Testis (tissue), 3 donors: Measurements from ENCODE around the gene CD274. TPM values are rescaled to one million over a fixed set of nuclear protein-coding genes. Genes with fewer than 3 reads are reported as not detected.

Experiments
- DNase-seq: peaks from one replicate; pipeline ENCODE4 v3.0.0-alpha.2; 2019
- H3K27ac ChIP-seq, 2 donors: fragments of 200-600 bp; sonication (generic); one replicate each; pipeline ENCODE4 v1.5.1; 2019
- H3K27me3 ChIP-seq: fragments of 200-600 bp; sonication (generic); one replicate; pipeline ENCODE4 v1.5.1; 2019
- H3K36me3 ChIP-seq: fragments of 200-600 bp; sonication (generic); one replicate; pipeline ENCODE4 v1.5.1; 2017; ENCODE audit warnings: low read depth; ENCODE audit errors: missing control alignments
- H3K4me1 ChIP-seq: fragments of 200-600 bp; sonication (generic); one replicate; pipeline ENCODE4 v1.5.1; 2019
- H3K4me3 ChIP-seq, 2 donors: fragments of 200-600 bp; sonication (generic); one replicate each; pipeline ENCODE4 v1.5.1; 2017 to 2019
- H3K9me3 ChIP-seq: fragments of 200-600 bp; sonication (generic); one replicate; pipeline ENCODE4 v1.5.1; 2017
- POLR2A ChIP-seq: fragments of 450-650 bp; IDR thresholded peaks from one replicate; pipeline ENCODE4 v1.6.1; 2017; ENCODE audit warnings: antibody characterized with exemption, mild to moderate bottlenecking, moderate library complexity
- WGBS, 2 donors: methylation state at CpG; one replicate each; pipeline ENCODE4 v1.1.5; 2018; 5-methylcytosine and 5-hydroxymethylcytosine counted together
- intact Hi-C: fragments of 100-400 bp; cut with DNase I; formaldehyde crosslinking; loops from one replicate; pipeline ENCODE4 v1.15.1; 2023; ENCODE audit warnings: low total_unique reads
- polyA plus RNA-seq: library from polyadenylated mRNA; stranded (reverse); fragments of 350-450 nt; fragmentation: Illumina TruSeq; extraction: RNeasy Lipid Tissue Mini Kit (QIAGEN cat#74804); gene quantifications from one replicate; pipeline ENCODE4 v1.2.3, GENCODE V29; 2014; ENCODE audit warnings: low read depth, low replicate concordance; ENCODE audit not compliant: insufficient read depth
- total RNA-seq, 2 donors: library from RNA; depleted of rRNA; stranded (reverse); fragments of >200 nt; gene quantifications; one replicate each; pipeline ENCODE4 v1.2.3, GENCODE V29; 2016
- TF ChIP-seq, protein P1 (sequence below), 3 experiments: fragments of 450-650 bp in 2 of 3; fragments of 200-600 bp in 1 of 3; sonication (generic) in 1 of 3; IDR thresholded peaks; one replicate each; pipeline ENCODE4 v1.5.1; 2016 to 2019; ENCODE audit warnings: antibody characterized with exemption in 3 of 3, mild to moderate bottlenecking in 2 of 3, moderate library complexity in 1 of 3

CD274 gene
- total and polyA plus RNA-seq, 3 donors from 2014 or later, result 1.3 to 4.6 (median 1.5) TPM

DNA sequence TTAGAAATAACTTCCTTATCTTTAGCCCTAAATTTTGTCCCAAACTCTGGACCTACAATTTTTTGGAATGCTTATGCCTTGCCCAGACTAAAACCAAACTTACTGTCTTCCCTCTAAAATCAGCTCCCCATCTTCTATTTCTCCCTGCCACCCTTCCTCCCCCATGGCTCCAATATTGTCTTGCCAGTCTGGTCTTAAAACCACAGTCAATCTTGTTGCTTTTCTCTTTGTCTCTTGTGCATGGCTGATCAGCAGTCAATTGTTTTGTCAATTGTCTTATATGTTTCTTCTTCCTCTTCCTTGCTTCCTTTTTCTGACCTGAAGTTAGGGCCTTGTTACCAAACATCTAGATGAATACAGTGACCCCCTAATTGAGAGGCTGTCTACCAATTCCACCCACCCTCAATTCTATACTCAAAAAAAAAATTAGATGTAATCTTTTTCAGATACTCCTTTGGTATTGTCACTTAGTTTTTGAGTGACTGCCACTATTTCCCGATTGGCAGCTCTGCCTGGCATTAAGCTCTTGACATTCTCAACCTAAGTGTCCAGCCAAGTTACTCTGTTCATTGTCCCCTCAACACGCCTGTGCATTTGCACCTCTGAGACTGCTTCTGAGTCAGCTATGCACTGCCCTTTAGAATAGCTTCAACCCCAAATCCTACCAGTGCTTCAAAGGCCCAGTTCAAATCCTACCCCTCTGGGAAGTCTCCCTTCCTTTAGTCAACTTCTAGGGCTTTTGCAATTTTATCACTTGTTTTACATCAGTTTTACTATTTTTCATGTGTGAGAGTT is 62.5 kb downstream of the CD274 start:
- DNase-seq, result no peak
- H3K27ac ChIP-seq, result no peak overlapping the region
- TF ChIP-seq, protein P1, sequence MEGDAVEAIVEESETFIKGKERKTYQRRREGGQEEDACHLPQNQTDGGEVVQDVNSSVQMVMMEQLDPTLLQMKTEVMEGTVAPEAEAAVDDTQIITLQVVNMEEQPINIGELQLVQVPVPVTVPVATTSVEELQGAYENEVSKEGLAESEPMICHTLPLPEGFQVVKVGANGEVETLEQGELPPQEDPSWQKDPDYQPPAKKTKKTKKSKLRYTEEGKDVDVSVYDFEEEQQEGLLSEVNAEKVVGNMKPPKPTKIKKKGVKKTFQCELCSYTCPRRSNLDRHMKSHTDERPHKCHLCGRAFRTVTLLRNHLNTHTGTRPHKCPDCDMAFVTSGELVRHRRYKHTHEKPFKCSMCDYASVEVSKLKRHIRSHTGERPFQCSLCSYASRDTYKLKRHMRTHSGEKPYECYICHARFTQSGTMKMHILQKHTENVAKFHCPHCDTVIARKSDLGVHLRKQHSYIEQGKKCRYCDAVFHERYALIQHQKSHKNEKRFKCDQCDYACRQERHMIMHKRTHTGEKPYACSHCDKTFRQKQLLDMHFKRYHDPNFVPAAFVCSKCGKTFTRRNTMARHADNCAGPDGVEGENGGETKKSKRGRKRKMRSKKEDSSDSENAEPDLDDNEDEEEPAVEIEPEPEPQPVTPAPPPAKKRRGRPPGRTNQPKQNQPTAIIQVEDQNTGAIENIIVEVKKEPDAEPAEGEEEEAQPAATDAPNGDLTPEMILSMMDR (IDR thresholded peaks at IDR 0.05), result no peak
- no peak for TF ChIP-seq POLR2A
- H3K4me3 ChIP-seq, result no peak overlapping the region
- no peaks in the 10 kb centered on the region for H3K9me3 ChIP-seq
- no peaks in the 10 kb centered on the region for H3K27me3 ChIP-seq
- H3K4me1 ChIP-seq, result no peaks in the 10 kb centered on the region
- no peaks in the 10 kb centered on the region for H3K36me3 ChIP-seq
- intact Hi-C loops, result no loop called here
- 96 to 97% methylated on average over 2 of the region's 2 CpGs for WGBS, 2 donors

- TF ChIP-seq, protein P1 (IDR thresholded peaks at IDR 0.05), result no peak
- TF ChIP-seq POLR2A, result no peak
- Histone ChIP-seq H3K27ac (no peak overlapping the region), H3K9me3 (no peaks in the 10 kb centered on the region), H3K27me3 (no peaks in the 10 kb centered on the region), H3K36me3 (no peaks in the 10 kb centered on the region), H3K4me1 (no peaks in the 10 kb centered on the region), H3K4me3 (no peak overlapping the region)
- no peak for DNase-seq
- intact Hi-C loops, result no loop called here
- 93 to 100% methylated on average over 2 of the region's 2 CpGs for WGBS, 2 donors
Observed at GRCh38 chr9:5513966-5514616, 63.7 kb downstream of the CD274 start.

DNA sequence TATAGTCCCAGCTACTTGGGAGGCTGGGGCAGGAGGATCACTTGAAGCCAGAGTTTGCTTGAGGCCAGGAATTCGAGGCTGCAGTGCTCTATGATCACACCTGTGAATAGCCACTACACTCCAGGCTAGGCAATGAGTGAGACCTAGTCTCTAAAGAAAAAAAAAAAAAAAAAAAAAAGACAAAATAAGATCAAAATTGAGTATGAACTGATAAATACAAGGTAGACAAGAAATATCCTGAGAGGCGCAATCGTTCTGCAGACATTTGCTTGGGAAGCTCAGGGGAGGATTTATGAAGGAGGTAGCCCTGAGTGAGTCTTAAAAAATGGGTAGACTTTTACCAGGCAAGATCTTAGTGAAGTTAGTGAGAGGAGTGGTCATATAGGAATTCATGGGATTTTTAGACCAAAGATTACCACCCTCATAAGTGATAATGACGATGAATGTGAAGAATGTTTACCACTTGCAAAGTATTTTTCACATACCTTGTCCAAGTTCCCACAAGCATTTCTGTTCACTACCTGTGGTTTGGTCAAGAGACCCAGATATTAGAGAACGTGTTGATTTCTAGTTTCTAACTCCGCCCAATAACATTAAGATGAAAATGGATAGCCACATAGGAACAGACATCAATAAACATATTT is 64.4 kb downstream of the CD274 start:
- intact Hi-C loops, result no loop called here
- Histone ChIP-seq H3K36me3 (no peaks in the 10 kb centered on the region), H3K9me3 (no peaks in the 10 kb centered on the region), H3K27ac (no peak overlapping the region), H3K4me1 (no peaks in the 10 kb centered on the region), H3K27me3 (no peaks in the 10 kb centered on the region), H3K4me3 (no peak overlapping the region)
- TF ChIP-seq POLR2A, result no peak
- TF ChIP-seq, protein P1 (IDR thresholded peaks at IDR 0.05), result no peak
- 90 to 94% methylated on average over 6 of the region's 6 CpGs for WGBS, 2 donors
- DNase-seq, result no peak

- no peak for DNase-seq
- H3K4me3 ChIP-seq, result no peak overlapping the region
- no peak overlapping the region for H3K27ac ChIP-seq
- no peaks in the 10 kb centered on the region for H3K9me3 ChIP-seq
- no peaks in the 10 kb centered on the region for H3K4me1 ChIP-seq
- TF ChIP-seq, protein P1 (IDR thresholded peaks at IDR 0.05), result no peak
- TF ChIP-seq POLR2A, result no peak
- 92 to 98% methylated on average over 4 of the region's 4 CpGs for WGBS, 2 donors
- H3K36me3 ChIP-seq, result no peaks in the 10 kb centered on the region
- intact Hi-C loops, result no loop called here
- no peaks in the 10 kb centered on the region for H3K27me3 ChIP-seq
Observed at GRCh38 chr9:5515261-5515650, 64.9 kb downstream of the CD274 start.
